SK-N-SH treated with all-trans-retinoic acid at 6 μM for 48 hours (cell line): Measurements from ENCODE around the gene FLT3LG.

Source experiments
- ATAC-seq: fragments of 200-7000 bp; cut with Tn5 transposase; 3 replicates; pipeline ENCODE4 v1.9.1; 2020; ENCODE audit warnings: mild to moderate bottlenecking, moderate library complexity
- BACH2 ChIP-seq: fragments of 250-450 bp; sonication (Bioruptor Pico); IDR thresholded peaks from 2 replicates; pipeline ENCODE4 v1.9.0; 2021; ENCODE audit warnings: mild to moderate bottlenecking, borderline replicate concordance
- CSDC2 ChIP-seq: fragments of 250-450 bp; sonication (Bioruptor Pico); IDR thresholded peaks from 2 replicates; pipeline ENCODE4 v1.5.0; 2020; ENCODE audit warnings: mild to moderate bottlenecking, moderate library complexity
- ESRRG ChIP-seq: fragments of 250-450 bp; sonication (Bioruptor Pico); IDR thresholded peaks from 2 replicates; pipeline ENCODE4 v1.6.1; 2021; ENCODE audit warnings: mild to moderate bottlenecking
- GLIS3 ChIP-seq: fragments of 250-450 bp; sonication (Bioruptor Pico); IDR thresholded peaks from 2 replicates; pipeline ENCODE4 v1.5.0; 2020; ENCODE audit warnings: mild to moderate bottlenecking, moderate library complexity
- ISL1 ChIP-seq: fragments of 250-450 bp; sonication (Bioruptor Pico); IDR thresholded peaks from 2 replicates; pipeline ENCODE4 v2.1.2; 2022; ENCODE audit warnings: mild to moderate bottlenecking, moderate library complexity
- OSR1 ChIP-seq: fragments of 250-450 bp; sonication (Bioruptor Pico); IDR thresholded peaks from 2 replicates; pipeline ENCODE4 v1.8.0; 2022; ENCODE audit warnings: moderate library complexity, mild to moderate bottlenecking, inconsistent platforms
- PPARA ChIP-seq: fragments of 250-450 bp; sonication (Bioruptor Pico); IDR thresholded peaks from 2 replicates; pipeline ENCODE4 v1.5.0; 2020; ENCODE audit warnings: mild to moderate bottlenecking, borderline replicate concordance
- SNAI2 ChIP-seq: fragments of 250-450 bp; sonication (Bioruptor Pico); IDR thresholded peaks from 2 replicates; pipeline ENCODE4 v1.5.0; 2020; ENCODE audit warnings: mild to moderate bottlenecking, moderate library complexity
- TCF4 ChIP-seq: fragments of 250-450 bp; sonication (Bioruptor Pico); IDR thresholded peaks from 2 replicates; pipeline ENCODE4 v1.8.0; 2021; ENCODE audit warnings: mild to moderate bottlenecking, moderate library complexity, borderline replicate concordance
- TOX ChIP-seq: fragments of 250-450 bp; sonication (Bioruptor Pico); IDR thresholded peaks from 2 replicates; pipeline ENCODE4 v1.8.0; 2021; ENCODE audit warnings: mild to moderate bottlenecking, moderate library complexity, borderline replicate concordance
- ZC3H10 ChIP-seq: fragments of 250-450 bp; sonication (Bioruptor Pico); IDR thresholded peaks from 2 replicates; pipeline ENCODE4 v1.5.1; 2021; ENCODE audit warnings: mild to moderate bottlenecking, moderate library complexity
- ZFP3 ChIP-seq: fragments of 250-450 bp; sonication (Bioruptor Pico); IDR thresholded peaks from 2 replicates; pipeline ENCODE4 v1.5.0; 2020; ENCODE audit warnings: mild to moderate bottlenecking, moderate library complexity
- ZNF565 ChIP-seq: fragments of 450-650 bp; formaldehyde crosslinking; conservative IDR thresholded peaks from 2 replicates; pipeline ENCODE4 v1.5.0; 2020; ENCODE audit warnings: low read depth, mild to moderate bottlenecking, moderate library complexity
- ZNF70 ChIP-seq: fragments of 450-650 bp; formaldehyde crosslinking; IDR thresholded peaks from 2 replicates; pipeline ENCODE4 v1.5.0; 2020; ENCODE audit warnings: mild to moderate bottlenecking, moderate library complexity
- ZNF8 ChIP-seq: fragments of 450-650 bp; formaldehyde crosslinking; IDR thresholded peaks from 2 replicates; pipeline ENCODE4 v1.5.0; 2020; ENCODE audit warnings: mild to moderate bottlenecking, moderate library complexity
- TF ChIP-seq, protein P1 (sequence below): fragments of 250-450 bp; sonication (Bioruptor Pico); IDR thresholded peaks from 2 replicates; pipeline ENCODE4 v1.5.1; 2021; ENCODE audit warnings: mild to moderate bottlenecking, moderate library complexity
- TF ChIP-seq, protein P2 (sequence below): fragments of 250-450 bp; sonication (Bioruptor Pico); IDR thresholded peaks from 2 replicates; pipeline ENCODE4 v1.8.0; 2020; ENCODE audit warnings: mild to moderate bottlenecking, moderate library complexity, borderline replicate concordance
- TF ChIP-seq, protein P3 (sequence below): fragments of 250-450 bp; sonication (Bioruptor Pico); IDR thresholded peaks from 2 replicates; pipeline ENCODE4 v1.5.0; 2020; ENCODE audit warnings: mild to moderate bottlenecking, moderate library complexity
- TF ChIP-seq, protein P4 (sequence below): fragments of 250-450 bp; sonication (Bioruptor Pico); IDR thresholded peaks from 2 replicates; pipeline ENCODE4 v1.8.0; 2021; ENCODE audit warnings: low read depth, mild to moderate bottlenecking, moderate library complexity, borderline replicate concordance
- TF ChIP-seq, protein P5 (sequence below): fragments of 250-450 bp; sonication (Bioruptor Pico); IDR thresholded peaks from 2 replicates; pipeline ENCODE4 v1.5.1; 2020; ENCODE audit warnings: low read depth, mild to moderate bottlenecking, moderate library complexity

Gene FLT3LG

DNA sequence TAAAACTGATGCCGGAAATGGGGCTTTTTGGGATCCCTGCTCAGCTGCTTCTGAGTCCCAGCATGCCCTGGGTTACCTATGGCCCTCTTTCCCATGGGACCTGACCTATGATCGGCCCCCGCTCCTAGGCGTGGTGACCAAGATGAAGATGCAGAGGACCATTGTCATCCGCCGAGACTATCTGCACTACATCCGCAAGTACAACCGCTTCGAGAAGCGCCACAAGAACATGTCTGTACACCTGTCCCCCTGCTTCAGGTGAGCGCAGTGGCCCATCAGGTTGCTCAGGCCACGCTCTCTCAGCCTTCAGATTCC lies 23.7 kb downstream of the FLT3LG start:
- TF ChIP-seq GLIS3 (CRISPR knock-in tag) = no peak
- TF ChIP-seq, protein P1, sequence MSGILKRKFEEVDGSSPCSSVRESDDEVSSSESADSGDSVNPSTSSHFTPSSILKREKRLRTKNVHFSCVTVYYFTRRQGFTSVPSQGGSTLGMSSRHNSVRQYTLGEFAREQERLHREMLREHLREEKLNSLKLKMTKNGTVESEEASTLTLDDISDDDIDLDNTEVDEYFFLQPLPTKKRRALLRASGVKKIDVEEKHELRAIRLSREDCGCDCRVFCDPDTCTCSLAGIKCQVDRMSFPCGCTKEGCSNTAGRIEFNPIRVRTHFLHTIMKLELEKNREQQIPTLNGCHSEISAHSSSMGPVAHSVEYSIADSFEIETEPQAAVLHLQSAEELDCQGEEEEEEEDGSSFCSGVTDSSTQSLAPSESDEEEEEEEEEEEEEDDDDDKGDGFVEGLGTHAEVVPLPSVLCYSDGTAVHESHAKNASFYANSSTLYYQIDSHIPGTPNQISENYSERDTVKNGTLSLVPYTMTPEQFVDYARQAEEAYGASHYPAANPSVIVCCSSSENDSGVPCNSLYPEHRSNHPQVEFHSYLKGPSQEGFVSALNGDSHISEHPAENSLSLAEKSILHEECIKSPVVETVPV (CRISPR knock-in tag) = no peak
- no peak for ATAC-seq

DNA sequence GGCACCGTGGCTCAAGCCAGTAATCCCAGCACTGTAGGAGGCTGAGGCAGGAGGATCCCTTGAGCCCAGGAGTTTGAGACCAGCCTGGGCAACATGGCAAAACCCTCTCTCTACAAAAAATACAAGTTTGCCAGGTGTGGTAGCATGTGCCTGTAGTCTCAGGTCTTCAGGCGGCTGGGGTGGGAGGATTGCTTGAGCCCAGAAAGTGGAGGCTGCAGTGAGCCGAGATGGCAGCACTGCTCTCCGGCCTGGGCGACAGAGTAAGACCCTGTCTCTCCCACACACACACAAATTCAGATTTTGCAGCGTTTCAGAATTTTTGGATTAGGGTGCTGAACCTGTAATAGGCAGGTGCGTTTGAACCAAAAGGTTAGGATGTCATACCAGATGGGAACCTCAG lies 24.5 kb downstream of the FLT3LG start:
- ATAC-seq = no peak
- TF ChIP-seq, protein P2, sequence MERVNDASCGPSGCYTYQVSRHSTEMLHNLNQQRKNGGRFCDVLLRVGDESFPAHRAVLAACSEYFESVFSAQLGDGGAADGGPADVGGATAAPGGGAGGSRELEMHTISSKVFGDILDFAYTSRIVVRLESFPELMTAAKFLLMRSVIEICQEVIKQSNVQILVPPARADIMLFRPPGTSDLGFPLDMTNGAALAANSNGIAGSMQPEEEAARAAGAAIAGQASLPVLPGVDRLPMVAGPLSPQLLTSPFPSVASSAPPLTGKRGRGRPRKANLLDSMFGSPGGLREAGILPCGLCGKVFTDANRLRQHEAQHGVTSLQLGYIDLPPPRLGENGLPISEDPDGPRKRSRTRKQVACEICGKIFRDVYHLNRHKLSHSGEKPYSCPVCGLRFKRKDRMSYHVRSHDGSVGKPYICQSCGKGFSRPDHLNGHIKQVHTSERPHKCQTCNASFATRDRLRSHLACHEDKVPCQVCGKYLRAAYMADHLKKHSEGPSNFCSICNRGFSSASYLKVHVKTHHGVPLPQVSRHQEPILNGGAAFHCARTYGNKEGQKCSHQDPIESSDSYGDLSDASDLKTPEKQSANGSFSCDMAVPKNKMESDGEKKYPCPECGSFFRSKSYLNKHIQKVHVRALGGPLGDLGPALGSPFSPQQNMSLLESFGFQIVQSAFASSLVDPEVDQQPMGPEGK (CRISPR knock-in tag) = no peak
- no peak for TF ChIP-seq ESRRG (CRISPR knock-in tag)
- no peak for TF ChIP-seq ZFP3
- TF ChIP-seq, protein P1 (CRISPR knock-in tag) = no peak
- TF ChIP-seq, protein P3, sequence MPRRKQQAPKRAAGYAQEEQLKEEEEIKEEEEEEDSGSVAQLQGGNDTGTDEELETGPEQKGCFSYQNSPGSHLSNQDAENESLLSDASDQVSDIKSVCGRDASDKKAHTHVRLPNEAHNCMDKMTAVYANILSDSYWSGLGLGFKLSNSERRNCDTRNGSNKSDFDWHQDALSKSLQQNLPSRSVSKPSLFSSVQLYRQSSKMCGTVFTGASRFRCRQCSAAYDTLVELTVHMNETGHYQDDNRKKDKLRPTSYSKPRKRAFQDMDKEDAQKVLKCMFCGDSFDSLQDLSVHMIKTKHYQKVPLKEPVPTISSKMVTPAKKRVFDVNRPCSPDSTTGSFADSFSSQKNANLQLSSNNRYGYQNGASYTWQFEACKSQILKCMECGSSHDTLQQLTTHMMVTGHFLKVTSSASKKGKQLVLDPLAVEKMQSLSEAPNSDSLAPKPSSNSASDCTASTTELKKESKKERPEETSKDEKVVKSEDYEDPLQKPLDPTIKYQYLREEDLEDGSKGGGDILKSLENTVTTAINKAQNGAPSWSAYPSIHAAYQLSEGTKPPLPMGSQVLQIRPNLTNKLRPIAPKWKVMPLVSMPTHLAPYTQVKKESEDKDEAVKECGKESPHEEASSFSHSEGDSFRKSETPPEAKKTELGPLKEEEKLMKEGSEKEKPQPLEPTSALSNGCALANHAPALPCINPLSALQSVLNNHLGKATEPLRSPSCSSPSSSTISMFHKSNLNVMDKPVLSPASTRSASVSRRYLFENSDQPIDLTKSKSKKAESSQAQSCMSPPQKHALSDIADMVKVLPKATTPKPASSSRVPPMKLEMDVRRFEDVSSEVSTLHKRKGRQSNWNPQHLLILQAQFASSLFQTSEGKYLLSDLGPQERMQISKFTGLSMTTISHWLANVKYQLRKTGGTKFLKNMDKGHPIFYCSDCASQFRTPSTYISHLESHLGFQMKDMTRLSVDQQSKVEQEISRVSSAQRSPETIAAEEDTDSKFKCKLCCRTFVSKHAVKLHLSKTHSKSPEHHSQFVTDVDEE (CRISPR knock-in tag) = no peak
- TF ChIP-seq SNAI2 = no peak
- TF ChIP-seq, protein P4, sequence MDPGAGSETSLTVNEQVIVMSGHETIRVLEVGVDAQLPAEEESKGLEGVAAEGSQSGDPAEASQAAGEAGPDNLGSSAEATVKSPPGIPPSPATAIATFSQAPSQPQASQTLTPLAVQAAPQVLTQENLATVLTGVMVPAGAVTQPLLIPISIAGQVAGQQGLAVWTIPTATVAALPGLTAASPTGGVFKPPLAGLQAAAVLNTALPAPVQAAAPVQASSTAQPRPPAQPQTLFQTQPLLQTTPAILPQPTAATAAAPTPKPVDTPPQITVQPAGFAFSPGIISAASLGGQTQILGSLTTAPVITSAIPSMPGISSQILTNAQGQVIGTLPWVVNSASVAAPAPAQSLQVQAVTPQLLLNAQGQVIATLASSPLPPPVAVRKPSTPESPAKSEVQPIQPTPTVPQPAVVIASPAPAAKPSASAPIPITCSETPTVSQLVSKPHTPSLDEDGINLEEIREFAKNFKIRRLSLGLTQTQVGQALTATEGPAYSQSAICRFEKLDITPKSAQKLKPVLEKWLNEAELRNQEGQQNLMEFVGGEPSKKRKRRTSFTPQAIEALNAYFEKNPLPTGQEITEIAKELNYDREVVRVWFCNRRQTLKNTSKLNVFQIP (CRISPR knock-in tag) = no peak
- TF ChIP-seq PPARA (CRISPR knock-in tag) = no peak
- no peak for TF ChIP-seq BACH2 (CRISPR knock-in tag)
- no peak for TF ChIP-seq ZNF8 (CRISPR knock-in tag)
- TF ChIP-seq ZNF565 (CRISPR knock-in tag) = no peak
- TF ChIP-seq, protein P5, sequence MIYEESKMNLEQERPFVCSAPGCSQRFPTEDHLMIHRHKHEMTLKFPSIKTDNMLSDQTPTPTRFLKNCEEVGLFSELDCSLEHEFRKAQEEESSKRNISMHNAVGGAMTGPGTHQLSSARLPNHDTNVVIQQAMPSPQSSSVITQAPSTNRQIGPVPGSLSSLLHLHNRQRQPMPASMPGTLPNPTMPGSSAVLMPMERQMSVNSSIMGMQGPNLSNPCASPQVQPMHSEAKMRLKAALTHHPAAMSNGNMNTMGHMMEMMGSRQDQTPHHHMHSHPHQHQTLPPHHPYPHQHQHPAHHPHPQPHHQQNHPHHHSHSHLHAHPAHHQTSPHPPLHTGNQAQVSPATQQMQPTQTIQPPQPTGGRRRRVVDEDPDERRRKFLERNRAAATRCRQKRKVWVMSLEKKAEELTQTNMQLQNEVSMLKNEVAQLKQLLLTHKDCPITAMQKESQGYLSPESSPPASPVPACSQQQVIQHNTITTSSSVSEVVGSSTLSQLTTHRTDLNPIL (CRISPR knock-in tag) = no peak
- no peak for TF ChIP-seq ISL1 (CRISPR knock-in tag)
- TF ChIP-seq OSR1 (CRISPR knock-in tag) = no peak
- no peak for TF ChIP-seq TOX (CRISPR knock-in tag)
- TF ChIP-seq CSDC2 = no peak
- TF ChIP-seq GLIS3 (CRISPR knock-in tag) = no peak
- TF ChIP-seq ZC3H10 (CRISPR knock-in tag) = no peak
- TF ChIP-seq TCF4 (CRISPR knock-in tag) = no peak

DNA sequence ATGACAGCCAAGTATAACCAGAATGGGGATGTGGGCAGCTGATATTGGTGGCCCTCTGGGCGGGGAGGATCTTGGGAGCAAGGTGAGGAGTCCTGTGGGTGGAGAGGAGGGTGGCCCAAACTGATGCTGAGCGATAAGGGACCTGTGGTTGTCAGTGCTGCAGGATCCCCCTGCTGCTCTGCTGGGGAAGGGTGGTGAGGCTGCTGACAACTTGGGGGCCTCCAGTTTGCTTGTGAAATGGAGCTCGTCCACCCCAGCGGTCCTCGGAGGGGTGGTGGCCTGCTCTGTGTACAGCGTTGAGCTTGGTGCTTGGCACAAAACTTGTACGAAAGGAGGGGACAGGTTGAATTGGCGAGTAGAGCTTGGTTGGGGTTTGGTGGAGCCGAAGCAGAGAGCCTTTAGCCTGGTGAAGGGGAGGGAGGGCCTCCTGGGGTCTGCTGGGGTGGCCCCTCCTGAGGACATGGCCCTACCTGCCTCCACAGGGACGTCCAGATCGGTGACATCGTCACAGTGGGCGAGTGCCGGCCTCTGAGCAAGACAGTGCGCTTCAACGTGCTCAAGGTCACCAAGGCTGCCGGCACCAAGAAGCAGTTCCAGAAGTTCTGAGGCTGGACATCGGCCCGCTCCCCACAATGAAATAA lies 25.1 kb downstream of the FLT3LG start:
- ATAC-seq = no peak
- no peak for TF ChIP-seq ZNF70 (CRISPR knock-in tag)
- TF ChIP-seq, protein P4 (CRISPR knock-in tag) = no peak
- no peak for TF ChIP-seq TCF4 (CRISPR knock-in tag)
- TF ChIP-seq, protein P2 (CRISPR knock-in tag) = no peak
- TF ChIP-seq ZFP3 = no peak
- no peak for TF ChIP-seq SNAI2
- no peak for TF ChIP-seq PPARA (CRISPR knock-in tag)
- no peak for TF ChIP-seq ESRRG (CRISPR knock-in tag)
- TF ChIP-seq, protein P5 (CRISPR knock-in tag) = no peak
- no peak for TF ChIP-seq GLIS3 (CRISPR knock-in tag)
- no peak for TF ChIP-seq OSR1 (CRISPR knock-in tag)
- no peak for TF ChIP-seq ISL1 (CRISPR knock-in tag)
- TF ChIP-seq ZNF565 (CRISPR knock-in tag) = no peak
- TF ChIP-seq BACH2 (CRISPR knock-in tag) = no peak
- TF ChIP-seq, all 23 proteins: peak for 0
